ENCODE results near the gene RNF150.
A peak's percentile ranks its signal among the peaks of the same experiment; 100 is the strongest.

DNA sequence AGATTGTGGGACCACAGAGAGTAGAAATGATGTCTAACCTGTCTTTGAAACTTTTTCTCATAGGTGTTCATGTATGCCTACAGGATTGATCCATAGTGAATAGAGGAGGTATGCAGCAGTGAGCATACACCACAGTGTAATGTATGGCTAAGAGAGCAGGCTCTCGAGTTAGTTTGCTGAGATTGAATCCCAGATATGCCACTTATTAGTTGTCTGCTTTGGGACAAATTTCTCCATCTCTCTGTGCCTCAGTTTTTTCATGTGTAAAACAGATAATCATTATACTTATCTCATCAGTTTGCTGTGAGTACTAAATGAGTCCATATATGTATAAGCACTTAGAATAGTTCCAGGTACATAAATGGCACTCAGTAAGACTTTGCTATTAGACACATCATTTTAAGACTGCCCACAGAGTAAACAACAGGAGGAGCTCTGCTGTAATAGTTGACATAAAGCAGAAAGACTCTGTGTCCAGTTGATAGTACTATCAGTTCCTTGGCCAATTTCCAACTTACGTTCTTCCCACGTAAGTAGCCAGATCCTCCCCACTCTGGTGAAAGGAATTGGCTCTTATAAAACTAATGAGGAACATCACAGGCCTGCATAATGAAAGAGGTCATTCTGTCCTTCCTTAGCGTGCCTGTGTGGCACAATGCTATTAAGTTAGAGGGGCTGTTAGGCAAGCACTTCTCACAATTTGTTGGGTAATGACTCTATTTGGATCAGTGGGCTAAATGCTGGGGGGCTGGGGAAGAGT, 20.7 kb upstream of the RNF150 start:
- TF ChIP-seq, protein P1, sequence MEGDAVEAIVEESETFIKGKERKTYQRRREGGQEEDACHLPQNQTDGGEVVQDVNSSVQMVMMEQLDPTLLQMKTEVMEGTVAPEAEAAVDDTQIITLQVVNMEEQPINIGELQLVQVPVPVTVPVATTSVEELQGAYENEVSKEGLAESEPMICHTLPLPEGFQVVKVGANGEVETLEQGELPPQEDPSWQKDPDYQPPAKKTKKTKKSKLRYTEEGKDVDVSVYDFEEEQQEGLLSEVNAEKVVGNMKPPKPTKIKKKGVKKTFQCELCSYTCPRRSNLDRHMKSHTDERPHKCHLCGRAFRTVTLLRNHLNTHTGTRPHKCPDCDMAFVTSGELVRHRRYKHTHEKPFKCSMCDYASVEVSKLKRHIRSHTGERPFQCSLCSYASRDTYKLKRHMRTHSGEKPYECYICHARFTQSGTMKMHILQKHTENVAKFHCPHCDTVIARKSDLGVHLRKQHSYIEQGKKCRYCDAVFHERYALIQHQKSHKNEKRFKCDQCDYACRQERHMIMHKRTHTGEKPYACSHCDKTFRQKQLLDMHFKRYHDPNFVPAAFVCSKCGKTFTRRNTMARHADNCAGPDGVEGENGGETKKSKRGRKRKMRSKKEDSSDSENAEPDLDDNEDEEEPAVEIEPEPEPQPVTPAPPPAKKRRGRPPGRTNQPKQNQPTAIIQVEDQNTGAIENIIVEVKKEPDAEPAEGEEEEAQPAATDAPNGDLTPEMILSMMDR (IDR thresholded peaks at IDR 0.05) = no peak
- TF ChIP-seq POLR2A (IDR thresholded peaks at IDR 0.05) (no peak), POLR2AphosphoS5 (IDR thresholded peaks at IDR 0.05) (peak in 1 of 3 donors; percentile 26), EP300 (IDR thresholded peaks at IDR 0.05) (peak; percentile 67)

Data from stomach (tissue), 4 donors.